Measurements from ENCODE around the gene TGFBR3.

DNA sequence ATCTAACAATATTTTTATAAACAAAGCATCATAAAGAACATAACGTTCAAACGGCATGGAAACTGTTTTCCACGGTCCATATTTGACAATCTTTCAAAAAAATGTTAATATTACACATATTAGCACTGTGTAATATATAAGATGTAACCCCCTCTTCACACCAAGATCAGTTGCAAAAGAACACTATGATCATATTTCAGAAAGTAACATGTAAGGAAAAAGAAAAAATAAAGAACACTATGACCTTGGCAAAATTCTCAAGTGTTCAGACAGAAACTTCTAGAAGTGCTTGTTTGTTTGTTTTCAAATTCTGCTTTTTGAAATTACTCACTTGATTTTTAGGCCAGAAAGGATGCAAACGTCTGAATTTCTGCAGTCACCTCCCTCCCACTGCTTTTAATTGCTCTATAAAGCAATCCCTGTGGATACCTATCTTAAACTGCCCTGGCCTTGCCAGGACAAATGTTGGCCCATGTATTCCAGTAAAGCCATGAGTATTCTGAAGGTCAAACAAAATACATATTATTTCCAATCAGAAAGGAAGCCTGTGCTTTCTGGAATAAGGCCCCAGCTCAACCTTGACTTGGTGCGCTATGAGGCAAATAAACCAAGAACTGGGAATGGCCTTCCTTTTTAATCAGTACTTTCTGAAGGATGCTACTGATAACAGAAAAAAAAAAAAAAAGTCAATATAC lies 68.6 kb downstream of the TGFBR3 start:
- TF ChIP-seq, protein P1, sequence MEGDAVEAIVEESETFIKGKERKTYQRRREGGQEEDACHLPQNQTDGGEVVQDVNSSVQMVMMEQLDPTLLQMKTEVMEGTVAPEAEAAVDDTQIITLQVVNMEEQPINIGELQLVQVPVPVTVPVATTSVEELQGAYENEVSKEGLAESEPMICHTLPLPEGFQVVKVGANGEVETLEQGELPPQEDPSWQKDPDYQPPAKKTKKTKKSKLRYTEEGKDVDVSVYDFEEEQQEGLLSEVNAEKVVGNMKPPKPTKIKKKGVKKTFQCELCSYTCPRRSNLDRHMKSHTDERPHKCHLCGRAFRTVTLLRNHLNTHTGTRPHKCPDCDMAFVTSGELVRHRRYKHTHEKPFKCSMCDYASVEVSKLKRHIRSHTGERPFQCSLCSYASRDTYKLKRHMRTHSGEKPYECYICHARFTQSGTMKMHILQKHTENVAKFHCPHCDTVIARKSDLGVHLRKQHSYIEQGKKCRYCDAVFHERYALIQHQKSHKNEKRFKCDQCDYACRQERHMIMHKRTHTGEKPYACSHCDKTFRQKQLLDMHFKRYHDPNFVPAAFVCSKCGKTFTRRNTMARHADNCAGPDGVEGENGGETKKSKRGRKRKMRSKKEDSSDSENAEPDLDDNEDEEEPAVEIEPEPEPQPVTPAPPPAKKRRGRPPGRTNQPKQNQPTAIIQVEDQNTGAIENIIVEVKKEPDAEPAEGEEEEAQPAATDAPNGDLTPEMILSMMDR (IDR thresholded peaks at IDR 0.05), result no peak
- no peak for TF ChIP-seq EP300 (IDR thresholded peaks at IDR 0.05)
